GM21367 (cell line): ENCODE results near the gene CD19.
"Not testable (repeated sequence)": the region's sequence is repeated elsewhere in the genome, so short reads cannot be mapped to it uniquely, and the experiment has no call there.

Experiments
- ATAC-seq: cut with Tn5 transposase; IDR thresholded peaks from one replicate; pipeline ENCODE4 v1.9.1; 2021; ENCODE audit not compliant: unreplicated experiment

The CD19 gene

GRCh38 chr16:28935924-28936783, 4.4 kb downstream of the CD19 start:
- ATAC-seq: peak; percentile 58

- ATAC-seq: no peak
Measured at GRCh38 chr16:28936784-28937155, 5.0 kb downstream of the CD19 start.

GRCh38 chr16:28937222-28937876, 5.6 kb downstream of the CD19 start:
- no peak for ATAC-seq

GRCh38 chr16:28938721-28939120, 7.0 kb downstream of the CD19 start:
- ATAC-seq: no peak

- ATAC-seq: not testable (repeated sequence)
Measured at GRCh38 chr16:28939825-28940224, 8.1 kb downstream of the CD19 start.

GRCh38 chr16:28943281-28943680, 11.5 kb downstream of the CD19 start:
- no peak for ATAC-seq

- ATAC-seq: no peak
Measured at GRCh38 chr16:28946681-28947080, 14.9 kb downstream of the CD19 start.

- ATAC-seq: peak; percentile 87
Measured at GRCh38 chr16:28950648-28951409, 19.1 kb downstream of the CD19 start, which contains the start of gene NFATC2IP. Gene NFATC2IP (plus strand): TSS chr16:28950937. CDS start chr16:28951012, 75 bp downstream.

- no peak for ATAC-seq
Measured at GRCh38 chr16:28951410-28951943, 19.7 kb downstream of the CD19 start.

GRCh38 chr16:28958216-28958615, 26.4 kb downstream of the CD19 start:
- ATAC-seq: no peak

- no peak for ATAC-seq
Measured at GRCh38 chr16:28958836-28959235, 27.1 kb downstream of the CD19 start.

- ATAC-seq: no peak
Measured at GRCh38 chr16:28964072-28964471, 32.3 kb downstream of the CD19 start.

GRCh38 chr16:28964496-28964895, 32.7 kb downstream of the CD19 start:
- ATAC-seq: no peak

GRCh38 chr16:28967156-28967555, 35.4 kb downstream of the CD19 start:
- ATAC-seq: no peak

GRCh38 chr16:28969696-28970095, 37.9 kb downstream of the CD19 start:
- not testable (repeated sequence) for ATAC-seq

- ATAC-seq: no peak
Measured at GRCh38 chr16:28974007-28974436, 42.3 kb downstream of the CD19 start.

- peak; percentile 74 for ATAC-seq
Measured at GRCh38 chr16:28974437-28975157, 42.8 kb downstream of the CD19 start, which contains the start of gene SPNS1. Gene SPNS1 (plus strand): TSS chr16:28974778. CDS start chr16:28975152, 374 bp downstream.

GRCh38 chr16:28975158-28975599, 43.4 kb downstream of the CD19 start:
- no peak for ATAC-seq

GRCh38 chr16:28977703-28978662, 46.2 kb downstream of the CD19 start:
- ATAC-seq: no peak
